Measurements from ENCODE around the gene VAPA. TPM values are rescaled to one million over a fixed set of nuclear protein-coding genes. Genes with fewer than 3 reads are reported as not detected.
"Not testable (repeated sequence)": the region's sequence is repeated elsewhere in the genome, so short reads cannot be mapped to it uniquely, and the experiment has no call there.

VAPA gene
- total RNA-seq, 1 donor from 2014 or later, result 182 TPM

GRCh38 chr18:9912285-9912684 is 1.5 kb upstream of the VAPA start:
- Mint-ChIP-seq H3K4me1 (peaks cover 25% of the 10 kb centered on the region), H3K27me3 (peaks cover 22% of the 10 kb centered on the region)
- not testable (repeated sequence) for DNase-seq; H3K27ac Mint-ChIP-seq; H3K36me3 Mint-ChIP-seq (ENCODE audit: low read depth); H3K9me3 Mint-ChIP-seq; H3K4me3 Mint-ChIP-seq
- intact Hi-C loops (cut with micrococcal nuclease), result loop anchor here (5.0 to 10.0 kb wide), 6 partner anchors 300 to 1940 kb away; partner anchors contain the start of genes CHMP1B, MTCL1, NDUFV2 and PPP4R1

- peaks cover 16% of the 10 kb centered on the region for H3K27me3 Mint-ChIP-seq
- intact Hi-C loops (cut with micrococcal nuclease), result loop anchor here (1.0 to 10.0 kb wide), 9 partner anchors 36 to 1939 kb away; partner anchors contain the start of genes CHMP1B, MTCL1, NAPG and NDUFV2
Measured at GRCh38 chr18:9913151-9913525, 678 bp upstream of the VAPA start.

GRCh38 chr18:9914334-9914583 is 443 bp downstream of the VAPA start:
- Mint-ChIP-seq H3K4me3 (peak overlapping the region; percentile 91), H3K36me3 (ENCODE audit: low read depth) (no peaks in the 10 kb centered on the region), H3K4me1 (peaks cover 25% of the 10 kb centered on the region), H3K27ac (peak overlapping the region; percentile 94), H3K27me3 (peaks cover 9% of the 10 kb centered on the region), H3K9me3 (no peaks in the 10 kb centered on the region)
- intact Hi-C loops (cut with micrococcal nuclease), result loop anchor here (5.0 to 10.0 kb wide), 6 partner anchors 302 to 1938 kb away; partner anchors contain the start of genes CHMP1B, MTCL1, NDUFV2 and PPP4R1
- no peak for DNase-seq

More at GRCh38 chr18:9913151-9913525, 678 bp upstream of the VAPA start:
- Mint-ChIP-seq H3K4me1 (peaks cover 25% of the 10 kb centered on the region), H3K9me3 (no peaks in the 10 kb centered on the region), H3K27ac (peak overlapping the region; percentile 94), H3K4me3 (peak overlapping the region; percentile 91), H3K36me3 (ENCODE audit: low read depth) (no peaks in the 10 kb centered on the region)
- no peak for DNase-seq

GRCh38 chr18:9914584-9915290 is 921 bp downstream of the VAPA start:
- intact Hi-C loops (cut with micrococcal nuclease), result loop anchor here (1.0 to 10.0 kb wide), 8 partner anchors 38 to 1938 kb away; partner anchors contain the start of genes CHMP1B, MTCL1, NDUFV2 and PPP4R1
- H3K4me3 Mint-ChIP-seq, result peak overlapping the region; percentile 89
- no peaks in the 10 kb centered on the region for H3K36me3 Mint-ChIP-seq (ENCODE audit: low read depth)
- peak; percentile 90 for DNase-seq
- no peaks in the 10 kb centered on the region for H3K9me3 Mint-ChIP-seq
- H3K27me3 Mint-ChIP-seq, result peaks cover 4% of the 10 kb centered on the region
- H3K4me1 Mint-ChIP-seq, result peaks cover 25% of the 10 kb centered on the region
- H3K27ac Mint-ChIP-seq, result peak overlapping the region; percentile 90

- Mint-ChIP-seq H3K36me3 (ENCODE audit: low read depth) (no peaks in the 10 kb centered on the region), H3K27me3 (no peaks in the 10 kb centered on the region), H3K27ac (peak overlapping the region; percentile 90), H3K4me3 (peak overlapping the region; percentile 89), H3K4me1 (peaks cover 25% of the 10 kb centered on the region), H3K9me3 (no peaks in the 10 kb centered on the region)
- intact Hi-C loops (cut with micrococcal nuclease), result loop anchor here (1.0 to 10.0 kb wide), 4 partner anchors 37 to 1211 kb away; partner anchors contain the start of genes MTCL1 and TWSG1
- no peak for DNase-seq
Measured at GRCh38 chr18:9915291-9916076, 1.7 kb downstream of the VAPA start.

GRCh38 chr18:9916077-9916639 is 2.3 kb downstream of the VAPA start:
- peak overlapping the region; percentile 83 for H3K27ac Mint-ChIP-seq
- no peaks in the 10 kb centered on the region for H3K27me3 Mint-ChIP-seq
- no peaks in the 10 kb centered on the region for H3K9me3 Mint-ChIP-seq
- H3K4me3 Mint-ChIP-seq, result peak overlapping the region; percentile 89
- DNase-seq, result no peak
- intact Hi-C loops (cut with micrococcal nuclease), result loop anchor here (5.0 to 10.0 kb wide), 3 partner anchors 36 to 1211 kb away; partner anchors contain the start of genes MTCL1 and TWSG1
- H3K36me3 Mint-ChIP-seq (ENCODE audit: low read depth), result no peaks in the 10 kb centered on the region
- H3K4me1 Mint-ChIP-seq, result peaks cover 25% of the 10 kb centered on the region

- Mint-ChIP-seq H3K36me3 (ENCODE audit: low read depth) (no peaks in the 10 kb centered on the region), H3K4me1 (peaks cover 27% of the 10 kb centered on the region), H3K4me3 (peak overlapping the region; percentile 89), H3K9me3 (no peaks in the 10 kb centered on the region), H3K27ac (no peak overlapping the region), H3K27me3 (no peaks in the 10 kb centered on the region)
- no peak for DNase-seq
- intact Hi-C loops (cut with micrococcal nuclease), result loop anchor here (5.0 to 10.0 kb wide), 3 partner anchors 35 to 1212 kb away; partner anchors contain the start of genes MTCL1 and TWSG1
Measured at GRCh38 chr18:9916808-9917207, 3.0 kb downstream of the VAPA start.

GRCh38 chr18:9918016-9918680 is 4.3 kb downstream of the VAPA start:
- H3K4me3 Mint-ChIP-seq, result no peak overlapping the region
- intact Hi-C loops (cut with micrococcal nuclease), result loop anchor here (5.0 to 10.0 kb wide), 3 partner anchors 34 to 1213 kb away; partner anchors contain the start of genes MTCL1 and TWSG1
- H3K36me3 Mint-ChIP-seq (ENCODE audit: low read depth), result no peaks in the 10 kb centered on the region
- no peaks in the 10 kb centered on the region for H3K9me3 Mint-ChIP-seq
- no peaks in the 10 kb centered on the region for H3K27me3 Mint-ChIP-seq
- H3K4me1 Mint-ChIP-seq, result peaks cover 28% of the 10 kb centered on the region
- H3K27ac Mint-ChIP-seq, result no peak overlapping the region
- DNase-seq, result no peak

- no peak for DNase-seq
- intact Hi-C loops (cut with micrococcal nuclease), result loop anchor here (5.0 to 10.0 kb wide), 3 partner anchors 33 to 1215 kb away; partner anchors contain the start of genes MTCL1 and TWSG1
- no peak overlapping the region for H3K4me3 Mint-ChIP-seq
- peaks cover 32% of the 10 kb centered on the region for H3K4me1 Mint-ChIP-seq
- no peaks in the 10 kb centered on the region for H3K9me3 Mint-ChIP-seq
- no peaks in the 10 kb centered on the region for H3K27me3 Mint-ChIP-seq
- H3K36me3 Mint-ChIP-seq (ENCODE audit: low read depth), result no peaks in the 10 kb centered on the region
- H3K27ac Mint-ChIP-seq, result no peak overlapping the region
Measured at GRCh38 chr18:9919564-9920232, 5.9 kb downstream of the VAPA start.

- intact Hi-C loops (cut with micrococcal nuclease), result no loop called here
- DNase-seq, result no peak
- no peaks in the 10 kb centered on the region for H3K27me3 Mint-ChIP-seq
- H3K36me3 Mint-ChIP-seq (ENCODE audit: low read depth), result no peaks in the 10 kb centered on the region
- H3K4me3 Mint-ChIP-seq, result peak overlapping the region; percentile 16
- no peaks in the 10 kb centered on the region for H3K9me3 Mint-ChIP-seq
- H3K27ac Mint-ChIP-seq, result no peak overlapping the region
- H3K4me1 Mint-ChIP-seq, result peaks cover 29% of the 10 kb centered on the region
Measured at GRCh38 chr18:9922592-9923311, 8.9 kb downstream of the VAPA start.

GRCh38 chr18:9924371-9924943 is 10.6 kb downstream of the VAPA start:
- Mint-ChIP-seq H3K4me3 (no peak overlapping the region), H3K4me1 (peaks cover 33% of the 10 kb centered on the region), H3K27ac (no peak overlapping the region), H3K27me3 (no peaks in the 10 kb centered on the region), H3K9me3 (no peaks in the 10 kb centered on the region), H3K36me3 (ENCODE audit: low read depth) (no peaks in the 10 kb centered on the region)
- intact Hi-C loops (cut with micrococcal nuclease), result no loop called here
- DNase-seq, result no peak

- DNase-seq, result no peak
- no peak overlapping the region for H3K27ac Mint-ChIP-seq
- peaks cover 37% of the 10 kb centered on the region for H3K4me1 Mint-ChIP-seq
- no peaks in the 10 kb centered on the region for H3K36me3 Mint-ChIP-seq (ENCODE audit: low read depth)
- no peaks in the 10 kb centered on the region for H3K27me3 Mint-ChIP-seq
- intact Hi-C loops (cut with micrococcal nuclease), result no loop called here
- no peaks in the 10 kb centered on the region for H3K9me3 Mint-ChIP-seq
- H3K4me3 Mint-ChIP-seq, result no peak overlapping the region
Measured at GRCh38 chr18:9925369-9925768, 11.6 kb downstream of the VAPA start.
